Mucosa of descending colon (tissue), 3 donors: ENCODE results near the gene CNGA3. TPM values are rescaled to one million over a fixed set of nuclear protein-coding genes. Genes with fewer than 3 reads are reported as not detected.

ENCODE experiments used
- ATAC-seq: fragments of 200-7000 bp; cut with Tn5 transposase; one replicate; pipeline ENCODE4 v1.9.1; 2020; ENCODE audit warnings: mild to moderate bottlenecking, moderate library complexity
- DNase-seq, 3 donors: peaks; one replicate each; pipeline ENCODE4 v3.0.0-alpha.2; 2020
- H3K36me3 ChIP-seq: fragments of 200-600 bp; one replicate; pipeline ENCODE4 v1.8.0; 2021; ENCODE audit warnings: low read depth, mild to moderate bottlenecking
- H3K4me1 ChIP-seq: fragments of 200-600 bp; one replicate; pipeline ENCODE4 v1.8.0; 2021; ENCODE audit warnings: low read depth, mild to moderate bottlenecking
- H3K4me3 ChIP-seq: fragments of 200-600 bp; one replicate; pipeline ENCODE4 v1.8.0; 2021; ENCODE audit warnings: mild to moderate bottlenecking
- H3K9me3 ChIP-seq: fragments of 200-600 bp; one replicate; pipeline ENCODE4 v1.8.0; 2021; ENCODE audit warnings: mild to moderate bottlenecking
- CTCF ChIP-seq: fragments of 200-600 bp; IDR thresholded peaks from one replicate; pipeline ENCODE4 v1.8.0; 2022; ENCODE audit warnings: antibody characterized with exemption, mild to moderate bottlenecking
- intact Hi-C, 2 donors: fragments of 100-400 bp; cut with DNase I in 1 of 2; cut with micrococcal nuclease in 1 of 2; formaldehyde crosslinking; loops; one replicate each; pipeline versions ENCODE4 v1.11.0 to v1.11.1; 2022; cut with DNase I, micrococcal nuclease
- total RNA-seq, 3 donors: library from RNA; stranded (reverse); fragmentation: NEBNext Ultra II Directional in 2 of 3; extraction: Animal tissue kit (Norgen Biotek cat#: 25700) in 2 of 3; gene quantifications; one replicate each; pipeline versions ENCODE4 v1.2.1 to v1.2.4, GENCODE V29; 2021 to 2023
- donor health status: DM: no; HTN: no; CAD: no; lungs with moderate emphysema.
- donor health status: DM: no; HTN: no; CAD: no.
- donor health status: DM: no; HTN: yes; CAD: no.

The CNGA3 gene
- total RNA-seq, 3 donors from 2014 or later, result 0.20 to 3.4 (median 0.63) TPM

GRCh38 chr2:98347298-98348065, 1.2 kb downstream of the CNGA3 start:
- H3K4me1 ChIP-seq, result peaks cover 10% of the 10 kb centered on the region
- H3K9me3 ChIP-seq, result no peaks in the 10 kb centered on the region
- H3K36me3 ChIP-seq, result no peaks in the 10 kb centered on the region
- ATAC-seq (no peak), DNase-seq (no peak)
- no peak for TF ChIP-seq CTCF
- intact Hi-C loops, result no loop called here
- no peak overlapping the region for H3K4me3 ChIP-seq

- TF ChIP-seq CTCF, result no peak
- no peak for DNase-seq
- peak; percentile 45 for ATAC-seq
- intact Hi-C loops, result no loop called here
- no peak overlapping the region for H3K4me3 ChIP-seq
- H3K9me3 ChIP-seq, result no peaks in the 10 kb centered on the region
- peaks cover 10% of the 10 kb centered on the region for H3K4me1 ChIP-seq
- H3K36me3 ChIP-seq, result no peaks in the 10 kb centered on the region
Measured at GRCh38 chr2:98348066-98348561, 1.9 kb downstream of the CNGA3 start.

- no peak for DNase-seq
Measured at GRCh38 chr2:98350411-98350810, 4.2 kb downstream of the CNGA3 start.

GRCh38 chr2:98355881-98356280, 9.6 kb downstream of the CNGA3 start:
- ATAC-seq, result no peak
- H3K4me1 ChIP-seq, result no peaks in the 10 kb centered on the region
- H3K36me3 ChIP-seq, result no peaks in the 10 kb centered on the region
- no peak for TF ChIP-seq CTCF
- H3K4me3 ChIP-seq, result no peak overlapping the region
- intact Hi-C loops, result no loop called here
- no peaks in the 10 kb centered on the region for H3K9me3 ChIP-seq
- DNase-seq, result no peak

More at GRCh38 chr2:98350411-98350810, 4.2 kb downstream of the CNGA3 start:
- Histone ChIP-seq H3K4me3 (no peak overlapping the region), H3K4me1 (peaks cover 10% of the 10 kb centered on the region), H3K36me3 (no peaks in the 10 kb centered on the region), H3K9me3 (no peaks in the 10 kb centered on the region)
- intact Hi-C loops, result no loop called here
- ATAC-seq, result no peak
- TF ChIP-seq CTCF, result no peak

- Histone ChIP-seq H3K4me3 (no peak overlapping the region), H3K36me3 (no peaks in the 10 kb centered on the region), H3K4me1 (no peaks in the 10 kb centered on the region), H3K9me3 (no peaks in the 10 kb centered on the region)
- intact Hi-C loops, result no loop called here
- no peak for TF ChIP-seq CTCF
- DNase-seq, result no peak
- no peak for ATAC-seq
Measured at GRCh38 chr2:98356729-98357128, 10.5 kb downstream of the CNGA3 start.
